NK-92 treated with Interleukin-12 subunit alpha and Interleukin-12 subunit beta, amount 100 ng/mL, for 24 hours (cell line): ENCODE results near the gene TRAPPC11.
"Not testable (repeated sequence)": the region's sequence is repeated elsewhere in the genome, so short reads cannot be mapped to it uniquely, and the experiment has no call there.

Source experiments
- DNase-seq: peaks from one replicate; lab custom pipeline; 2025; lab: John Stamatoyannopoulos, UW

TRAPPC11 gene

DNA sequence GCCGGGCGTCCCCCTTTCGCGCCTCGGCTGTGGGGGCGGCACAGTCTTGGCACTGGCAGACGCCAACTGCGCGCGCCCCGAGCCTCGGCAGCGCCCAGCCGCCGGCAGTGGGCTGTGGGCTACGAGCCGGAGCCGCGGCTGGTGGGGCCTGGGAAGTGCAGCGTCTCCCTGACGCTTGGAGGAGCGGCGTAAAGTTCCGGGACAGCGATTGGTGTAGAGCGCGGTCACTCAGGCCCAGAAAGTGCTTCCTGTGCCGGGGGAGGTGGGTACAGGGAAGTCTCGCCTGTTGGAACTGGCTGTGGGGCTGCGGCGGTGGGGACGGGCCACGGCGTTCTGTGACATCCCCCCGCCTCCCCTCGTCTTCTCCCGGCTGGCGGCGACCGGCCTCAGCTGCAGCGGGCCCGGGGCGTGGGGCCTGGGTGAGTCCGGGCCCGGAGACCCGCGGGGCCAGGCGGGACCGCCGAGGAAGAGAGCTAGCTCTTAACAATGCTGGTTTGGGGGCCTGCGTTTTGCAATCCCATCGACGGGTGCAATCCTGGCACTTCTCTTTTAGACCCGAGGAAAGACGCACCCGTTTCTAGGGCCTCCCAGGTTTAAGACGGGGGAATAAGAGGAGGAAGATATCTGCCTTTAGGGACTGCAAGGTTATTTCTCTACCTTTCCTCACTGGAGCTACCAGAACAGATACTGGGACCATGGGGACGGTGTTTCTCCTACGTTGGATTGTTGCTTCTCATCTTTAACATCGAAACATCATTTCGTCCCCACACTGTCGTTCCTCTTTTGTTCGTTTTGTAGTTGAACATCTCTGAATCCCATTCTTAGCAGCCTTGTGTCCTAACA lies at the start of gene TRAPPC11, which contains the start of gene RWDD4:
Gene TRAPPC11 (plus strand): TSS at position 265 of the 843 bp plus-strand sequence. CDS start 4,575 bp downstream, outside the sequence.
Gene RWDD4 (minus strand): TSS at position 157 of the 843 bp plus-strand sequence. CDS start 233 bp downstream, outside the sequence.
- peak; percentile 85 for DNase-seq

DNA sequence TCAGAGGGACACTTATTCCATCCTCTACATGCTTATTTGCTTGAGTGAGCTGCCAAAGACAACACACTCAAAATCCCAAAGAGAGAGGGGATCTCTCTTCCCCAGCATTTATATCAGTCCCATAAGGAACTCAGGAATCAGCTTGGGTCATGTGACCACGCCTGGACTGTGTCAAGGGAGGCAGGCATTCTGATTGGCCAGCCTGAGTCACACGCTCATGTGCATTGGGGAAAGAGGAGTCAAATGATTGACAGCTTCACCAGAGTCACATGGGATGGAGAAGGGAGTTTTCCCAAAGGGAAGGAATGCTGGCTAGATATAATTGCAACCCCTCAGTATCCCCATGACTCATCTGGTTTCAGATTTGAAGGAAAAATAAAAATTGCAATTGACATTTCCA lies 49.1 kb upstream of the TRAPPC11 start:
- DNase-seq, result no peak

DNA sequence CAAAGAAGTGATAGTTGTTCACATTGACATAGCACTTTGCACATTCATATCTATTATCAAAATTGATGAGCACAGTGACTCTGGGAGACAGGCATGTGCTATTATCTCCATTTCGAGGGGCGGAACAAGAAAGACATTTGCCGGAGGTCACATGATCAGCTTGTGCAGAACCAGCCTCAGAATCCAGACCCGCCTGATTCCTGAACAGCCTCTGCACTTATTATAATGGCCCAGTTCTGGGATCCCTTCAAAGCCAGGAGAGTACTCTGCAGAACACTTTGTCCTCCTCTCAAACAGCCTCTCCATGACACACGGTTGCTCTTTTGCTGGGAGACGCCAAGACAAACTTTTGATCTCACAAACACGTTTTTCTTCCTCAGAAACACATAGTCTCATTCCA lies 48.5 kb upstream of the TRAPPC11 start:
- DNase-seq, result no peak

DNA sequence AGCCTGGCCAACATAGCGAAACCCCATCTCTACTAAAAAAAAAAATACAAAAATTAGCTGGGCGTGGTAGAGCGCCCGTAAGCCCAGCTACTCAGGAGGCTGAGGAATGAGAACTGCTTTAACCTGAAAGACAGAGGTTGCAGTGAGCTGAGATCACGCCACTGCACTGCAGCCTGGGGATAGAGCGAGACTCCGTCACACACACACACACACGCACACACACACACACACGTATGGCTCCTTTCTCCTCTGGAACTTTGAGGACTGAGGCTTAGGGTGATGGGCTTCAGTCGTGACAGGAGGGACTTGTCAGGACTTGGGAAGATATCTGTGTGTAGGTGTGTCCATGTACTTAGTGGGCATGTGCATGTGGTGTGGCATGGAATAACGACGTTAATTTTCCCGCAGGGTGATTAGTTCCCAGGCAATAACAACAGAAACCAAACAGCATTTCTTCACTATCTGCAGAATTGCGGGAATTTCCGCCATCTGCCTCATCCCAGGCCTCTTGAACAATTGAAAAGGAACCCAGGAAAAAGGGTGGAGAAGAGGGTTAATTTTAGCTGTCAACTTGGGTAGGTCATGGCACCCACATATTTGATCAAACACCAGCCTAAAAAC lies 47.8 kb upstream of the TRAPPC11 start:
- DNase-seq, result no peak

DNA sequence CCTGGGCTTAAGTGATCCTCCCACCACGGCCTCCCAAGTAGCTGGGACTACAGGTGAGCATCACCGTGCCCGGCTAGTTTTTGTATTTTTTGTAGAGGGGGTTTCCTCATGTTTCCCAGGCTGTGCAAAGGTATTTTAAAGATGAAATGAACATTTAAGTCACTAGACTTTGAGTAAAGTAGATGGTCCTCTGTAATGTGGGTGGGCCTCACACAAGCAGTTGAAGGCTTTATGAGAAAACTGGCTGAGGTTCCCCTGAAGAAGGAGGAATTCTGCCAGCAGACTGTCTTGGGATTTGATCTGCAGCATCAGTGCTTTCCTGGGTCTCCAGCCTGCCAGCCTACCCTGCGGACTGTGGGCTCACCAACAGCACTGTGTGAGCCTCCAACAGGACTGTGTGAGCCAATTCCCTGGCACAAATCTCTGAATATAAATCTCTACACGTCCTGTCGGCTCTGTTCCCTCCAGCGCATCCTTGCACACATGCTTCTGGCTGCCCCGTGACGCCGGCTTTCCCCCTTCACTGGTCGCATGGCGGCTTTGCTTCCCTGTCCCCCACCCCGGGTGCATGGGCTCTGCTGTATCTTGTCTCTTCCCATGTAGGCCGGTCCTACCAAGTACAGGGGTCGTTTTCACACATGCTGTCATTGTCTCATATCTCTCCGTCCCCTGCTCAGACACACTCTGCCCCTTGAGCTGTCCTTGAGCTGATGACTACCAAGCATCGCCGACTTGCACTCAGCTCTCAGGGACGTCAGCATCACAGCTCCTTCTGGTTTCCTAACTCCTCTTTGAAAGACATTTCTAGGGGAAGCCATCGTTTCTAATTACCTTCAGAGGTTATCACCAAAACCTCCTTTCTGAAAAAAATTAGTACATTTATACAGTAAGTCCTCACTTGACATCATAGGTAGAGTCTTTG lies 46.5 kb upstream of the TRAPPC11 start:
- DNase-seq, result no peak

DNA sequence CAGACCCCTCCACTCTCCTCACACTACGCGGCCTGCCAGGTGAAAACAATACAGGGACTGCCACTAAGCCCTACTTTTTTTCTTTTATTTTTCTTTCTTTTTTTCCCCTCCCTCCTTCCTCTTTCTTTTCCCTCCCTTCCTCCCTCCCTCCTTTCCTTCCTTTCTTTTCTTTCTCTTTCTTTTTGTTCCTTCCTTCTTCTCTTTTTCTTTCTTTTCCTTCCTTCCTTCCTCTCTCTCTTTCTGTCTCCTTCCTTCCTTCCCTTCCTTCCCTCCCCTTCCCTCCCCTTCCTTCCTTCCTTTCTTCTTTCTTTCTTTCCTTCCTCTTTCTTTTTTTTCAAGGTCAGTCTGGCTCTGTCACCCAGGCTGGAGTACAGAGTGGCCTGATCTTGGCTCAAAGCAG lies 42.0 kb upstream of the TRAPPC11 start:
- DNase-seq, result no peak

GRCh38 chr4:183618681-183619080 lies 40.4 kb upstream of the TRAPPC11 start:
- DNase-seq, result no peak

DNA sequence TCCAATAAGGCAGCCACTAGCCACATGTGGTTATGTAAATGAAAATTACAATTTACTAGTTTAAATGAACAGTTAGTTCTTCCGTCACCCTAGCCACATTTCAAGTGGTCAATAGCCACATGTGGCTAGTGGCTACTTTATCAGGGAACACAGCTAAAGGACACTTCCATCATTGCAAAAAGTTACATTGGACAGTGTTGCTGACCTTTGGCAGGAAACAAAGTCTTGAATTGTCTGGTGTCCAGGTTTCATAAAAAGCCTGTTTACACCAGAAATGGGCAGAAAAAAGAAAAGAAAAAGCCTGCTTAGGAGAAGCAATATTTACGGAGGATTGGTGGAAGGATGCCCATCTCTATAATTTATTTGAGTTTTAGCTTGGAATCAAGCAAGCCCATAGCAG lies 38.7 kb upstream of the TRAPPC11 start:
- DNase-seq, result no peak

DNA sequence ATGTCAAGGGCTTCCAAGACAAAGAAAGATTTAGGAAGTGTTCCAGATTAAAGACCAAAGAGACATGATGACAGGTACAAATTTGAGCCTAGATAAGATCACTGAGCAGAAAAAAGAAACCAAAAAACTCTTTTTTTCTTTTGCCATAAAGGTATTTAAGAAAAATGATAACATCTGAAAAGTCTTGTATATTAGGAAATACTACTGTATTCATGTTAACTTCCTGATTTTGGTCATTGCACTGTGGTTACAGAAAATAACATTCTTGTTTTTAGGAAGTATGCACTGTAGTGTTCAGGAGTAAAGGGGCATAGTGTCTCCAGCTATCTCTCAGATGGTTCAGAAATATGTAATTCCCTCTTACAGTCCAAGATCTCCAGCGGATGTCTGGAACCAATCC lies 37.2 kb upstream of the TRAPPC11 start:
- DNase-seq, result no peak

- DNase-seq, result no peak
Measured at GRCh38 chr4:183624548-183624947, 34.5 kb upstream of the TRAPPC11 start.

GRCh38 chr4:183626168-183626567 lies 32.9 kb upstream of the TRAPPC11 start:
- DNase-seq, result no peak

DNA sequence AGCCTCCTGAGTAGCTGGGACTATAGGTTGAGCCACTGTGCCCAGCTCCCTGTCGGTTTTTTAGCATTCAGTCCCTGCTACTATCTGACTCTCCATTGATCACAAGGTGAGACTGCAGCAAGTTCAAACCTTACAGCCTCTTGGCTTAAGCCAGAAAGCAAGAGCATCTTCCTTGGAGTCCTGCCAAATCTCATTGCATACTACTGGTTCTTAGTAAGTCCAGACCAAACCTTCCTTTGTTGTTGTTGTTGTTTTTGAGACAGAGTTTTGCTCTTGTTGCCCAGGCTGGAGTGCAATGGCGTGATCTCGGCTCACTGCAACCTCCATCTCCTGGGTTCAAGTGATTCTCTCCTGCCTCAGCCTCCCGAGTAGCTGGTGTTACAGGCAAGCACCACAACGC lies 31.8 kb upstream of the TRAPPC11 start:
- not testable (repeated sequence) for DNase-seq

GRCh38 chr4:183627979-183628588 lies 31.0 kb upstream of the TRAPPC11 start:
- DNase-seq, result no peak

DNA sequence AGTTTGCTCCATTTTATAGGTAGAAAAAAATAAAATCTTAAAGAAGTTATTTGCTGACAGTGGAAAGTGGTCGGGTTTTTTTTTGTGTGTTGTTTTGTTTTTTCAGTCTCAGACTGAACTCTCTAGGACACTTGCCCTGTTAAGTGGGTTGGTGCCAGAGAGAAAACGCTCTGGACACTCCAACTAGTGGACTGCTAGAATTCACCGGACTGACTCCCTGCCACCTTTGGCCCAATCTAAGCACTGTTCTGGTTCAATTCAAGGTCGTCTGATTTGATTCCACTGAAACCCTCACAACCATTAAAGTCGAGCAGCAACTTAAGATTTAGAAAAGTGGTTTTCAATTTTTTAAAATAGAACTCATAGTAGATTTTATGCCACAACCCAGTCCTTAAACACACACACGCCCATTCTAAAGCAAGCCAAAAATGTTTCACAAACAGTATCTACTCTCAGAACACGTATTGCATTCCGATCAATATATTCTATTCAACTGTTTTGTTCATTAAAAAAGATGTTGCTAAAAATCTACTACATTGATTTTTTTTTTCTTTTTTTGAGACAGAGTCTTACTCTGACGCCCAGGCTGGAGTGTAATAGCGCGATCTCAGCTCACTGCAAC lies 27.4 kb upstream of the TRAPPC11 start:
- no peak for DNase-seq

DNA sequence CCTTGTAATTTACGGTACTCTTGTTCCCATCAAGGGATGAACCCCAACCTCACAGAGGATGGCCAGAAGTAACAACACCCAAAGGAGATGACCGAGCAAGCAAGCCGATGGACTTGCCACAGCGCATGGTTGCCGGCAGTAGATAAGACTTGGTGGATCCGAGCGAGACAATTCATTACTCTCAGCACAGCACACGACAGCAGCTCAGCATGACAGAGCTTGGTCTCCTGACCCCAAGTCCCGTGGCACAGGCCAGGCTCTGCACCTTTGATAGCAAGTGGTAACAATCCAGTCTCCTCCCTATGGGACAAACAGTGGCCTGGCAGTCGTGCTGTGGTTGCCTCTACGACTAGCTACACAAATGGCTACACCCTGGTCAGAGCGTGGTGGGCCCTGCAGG lies 26.4 kb upstream of the TRAPPC11 start:
- no peak for DNase-seq

DNA sequence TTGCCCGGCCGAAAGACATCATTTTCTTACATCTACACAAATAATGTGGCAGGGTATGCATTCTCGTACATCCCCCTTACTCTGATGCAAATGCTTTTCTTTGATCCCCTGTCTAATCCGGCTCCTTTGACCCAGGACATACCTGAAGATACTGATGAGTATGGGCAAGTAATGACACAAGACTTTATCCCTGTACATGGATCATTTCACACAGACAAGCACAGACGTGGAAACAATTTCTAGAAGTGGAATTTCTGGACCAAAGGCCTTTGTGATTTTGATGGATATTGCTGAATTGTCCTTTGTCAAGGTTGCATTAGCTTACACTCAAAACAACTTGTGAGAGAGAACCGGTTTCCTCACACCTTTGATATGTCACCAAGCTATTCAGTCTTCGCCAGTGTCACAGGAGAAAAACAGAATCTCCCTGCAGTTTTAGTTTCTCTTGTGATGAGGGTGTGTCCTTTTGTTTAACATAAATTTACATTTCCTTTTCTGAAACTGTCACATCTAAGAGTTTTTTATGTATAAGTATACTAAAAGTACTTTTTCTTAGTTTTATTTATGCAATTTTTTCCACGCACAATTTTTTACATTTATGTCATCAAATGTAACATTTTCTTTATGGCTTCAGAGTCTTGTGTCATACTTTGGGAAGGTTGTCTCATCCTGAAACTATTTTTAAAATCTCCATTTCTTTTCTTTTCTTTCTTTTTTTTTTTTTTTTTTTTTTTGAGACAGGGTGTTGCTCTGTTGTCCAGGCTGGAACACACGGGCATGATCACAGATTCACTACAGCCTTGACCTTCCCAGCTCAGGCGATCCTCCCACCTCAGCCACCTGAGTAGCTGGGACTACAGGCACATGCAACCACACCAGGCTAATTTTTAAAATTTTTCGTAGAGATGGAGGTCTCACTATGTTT lies 25.4 kb upstream of the TRAPPC11 start:
- no peak for DNase-seq

- DNase-seq, result no peak
Measured at GRCh38 chr4:183635321-183635720, 23.8 kb upstream of the TRAPPC11 start.

DNA sequence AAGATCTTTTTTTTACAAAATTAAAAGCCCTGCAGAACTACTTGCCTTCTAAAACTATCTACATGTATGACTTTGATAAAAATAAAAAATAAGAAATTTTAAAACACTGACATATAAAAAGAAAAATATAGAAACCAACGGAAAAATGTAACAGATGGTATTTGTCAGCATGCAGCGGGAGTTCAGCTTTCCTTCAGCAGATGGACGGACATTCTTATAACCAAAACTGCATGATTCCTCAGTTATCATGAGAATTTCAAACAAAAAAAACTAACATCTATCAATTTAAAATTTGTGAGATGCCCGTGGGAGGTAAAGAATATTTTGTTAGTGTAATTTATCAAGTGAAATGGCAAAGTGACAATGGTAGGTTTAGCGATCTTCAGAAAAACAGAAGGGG lies 23.4 kb upstream of the TRAPPC11 start:
- no peak for DNase-seq

DNA sequence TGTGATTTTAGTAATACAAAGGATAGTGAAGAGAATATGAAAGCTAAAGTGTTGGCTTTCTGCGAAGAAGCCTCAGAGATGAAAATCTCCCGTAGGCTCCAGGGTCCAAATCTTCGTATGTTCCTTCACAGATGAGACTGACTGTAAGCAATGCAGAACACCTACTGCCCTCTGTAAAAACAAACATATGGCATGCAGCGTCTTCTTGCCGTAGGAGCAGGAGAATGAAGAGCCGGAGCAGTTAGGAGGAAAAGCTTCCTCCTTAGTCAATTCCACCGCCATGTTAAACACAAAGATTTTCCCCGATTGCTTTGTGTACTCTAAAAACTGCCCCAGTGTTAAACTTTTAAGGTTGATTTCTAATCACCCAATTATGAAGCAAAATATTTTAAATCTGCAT lies 22.6 kb upstream of the TRAPPC11 start:
- no peak for DNase-seq

GRCh38 chr4:183636923-183637322 lies 22.2 kb upstream of the TRAPPC11 start:
- no peak for DNase-seq
